ENCODE results near the gene SEPTIN1.

SEPTIN1 gene

GRCh38 chr16:30378236-30379157 lies 3.9 kb downstream of the SEPTIN1 start:
- DNase-seq (ENCODE audit: insufficient read length, low spot score) (peak; percentile 98), FAIRE-seq (peak; percentile 97)
- TF ChIP-seq POLR2AphosphoS5 (IDR thresholded peaks at IDR 0.05; ENCODE audit: low read depth, low read length) (no peak; the same call in 1 of the 2 replicates), SPI1 (IDR thresholded peaks at IDR 0.05; ENCODE audit: low read depth, low read length) (no peak), TAF1 (IDR thresholded peaks at IDR 0.05; ENCODE audit: low read depth, low read length) (0 out of 2 replicates have a peak, but pooled peaks have one; percentile 3), PAX5 (IDR thresholded peaks at IDR 0.05; ENCODE audit: insufficient read depth, low read length, severe bottlenecking) (no peak), POU2F2 (IDR thresholded peaks at IDR 0.05; ENCODE audit: low read depth, low read length) (no peak), POLR2A (IDR thresholded peaks at IDR 0.05; ENCODE audit: low read depth, low read length) (peak; percentile 18; the same call in 1 of the 2 replicates)

GRCh38 chr16:30377812-30378235 lies 4.5 kb downstream of the SEPTIN1 start:
- peak; percentile 65 for DNase-seq (ENCODE audit: insufficient read length, low spot score)
- TF ChIP-seq POLR2A (IDR thresholded peaks at IDR 0.05; ENCODE audit: low read depth, low read length): peak; percentile 55
- no peak; the same call in 1 of the 2 replicates for TF ChIP-seq TAF1 (IDR thresholded peaks at IDR 0.05; ENCODE audit: low read depth, low read length)
- TF ChIP-seq SPI1 (IDR thresholded peaks at IDR 0.05; ENCODE audit: low read depth, low read length): 0 out of 2 replicates have a peak, but pooled peaks have one; percentile 16
- no peak for TF ChIP-seq POLR2AphosphoS5 (IDR thresholded peaks at IDR 0.05; ENCODE audit: low read depth, low read length)
- TF ChIP-seq PAX5 (IDR thresholded peaks at IDR 0.05; ENCODE audit: insufficient read depth, low read length, severe bottlenecking): no peak
- no peak for TF ChIP-seq POU2F2 (IDR thresholded peaks at IDR 0.05; ENCODE audit: low read depth, low read length)
- no peak for FAIRE-seq

GRCh38 chr16:30377050-30377811 lies 5.1 kb downstream of the SEPTIN1 start:
- FAIRE-seq (no peak), DNase-seq (ENCODE audit: insufficient read length, low spot score) (no peak)
- no peak for TF ChIP-seq POU2F2 (IDR thresholded peaks at IDR 0.05; ENCODE audit: low read depth, low read length)
- no peak for TF ChIP-seq POLR2AphosphoS5 (IDR thresholded peaks at IDR 0.05; ENCODE audit: low read depth, low read length)
- TF ChIP-seq SPI1 (IDR thresholded peaks at IDR 0.05; ENCODE audit: low read depth, low read length): no peak

GRCh38 chr16:30376461-30376902 lies 5.9 kb downstream of the SEPTIN1 start:
- no peak for FAIRE-seq
- no peak for TF ChIP-seq POLR2A (IDR thresholded peaks at IDR 0.05; ENCODE audit: low read depth, low read length)
- TF ChIP-seq SPI1 (IDR thresholded peaks at IDR 0.05; ENCODE audit: low read depth, low read length): no peak
- TF ChIP-seq TAF1 (IDR thresholded peaks at IDR 0.05; ENCODE audit: low read depth, low read length): no peak
- no peak for TF ChIP-seq PAX5 (IDR thresholded peaks at IDR 0.05; ENCODE audit: insufficient read depth, low read length, severe bottlenecking)
- no peak for TF ChIP-seq POU2F2 (IDR thresholded peaks at IDR 0.05; ENCODE audit: low read depth, low read length)
- no peak for TF ChIP-seq POLR2AphosphoS5 (IDR thresholded peaks at IDR 0.05; ENCODE audit: low read depth, low read length)
- DNase-seq (ENCODE audit: insufficient read length, low spot score): no peak

- FAIRE-seq: no peak
- no peak for DNase-seq (ENCODE audit: insufficient read length, low spot score)
- no peak for TF ChIP-seq POU2F2 (IDR thresholded peaks at IDR 0.05; ENCODE audit: low read depth, low read length)
- no peak for TF ChIP-seq PAX5 (IDR thresholded peaks at IDR 0.05; ENCODE audit: insufficient read depth, low read length, severe bottlenecking)
Observed at GRCh38 chr16:30375864-30376263, 6.5 kb downstream of the SEPTIN1 start.

GRCh38 chr16:30374538-30374937 lies 7.8 kb downstream of the SEPTIN1 start, which contains the start of gene MYL11:
Gene MYL11, plus strand, starts transcription at chr16:30374802. Its CDS starts 56 bp downstream, at chr16:30374858.
- TF ChIP-seq POLR2AphosphoS5 (IDR thresholded peaks at IDR 0.05; ENCODE audit: low read depth, low read length): no peak
- TF ChIP-seq TAF1 (IDR thresholded peaks at IDR 0.05; ENCODE audit: low read depth, low read length): no peak
- no peak for TF ChIP-seq PAX5 (IDR thresholded peaks at IDR 0.05; ENCODE audit: insufficient read depth, low read length, severe bottlenecking)
- TF ChIP-seq POLR2A (IDR thresholded peaks at IDR 0.05; ENCODE audit: low read depth, low read length): no peak
- TF ChIP-seq POU2F2 (IDR thresholded peaks at IDR 0.05; ENCODE audit: low read depth, low read length): no peak
- no peak for TF ChIP-seq SPI1 (IDR thresholded peaks at IDR 0.05; ENCODE audit: low read depth, low read length)
- FAIRE-seq (no peak), DNase-seq (ENCODE audit: insufficient read length, low spot score) (no peak)

GRCh38 chr16:30372725-30373124 lies 9.6 kb downstream of the SEPTIN1 start:
- FAIRE-seq (no peak), DNase-seq (ENCODE audit: insufficient read length, low spot score) (no peak)
- TF ChIP-seq POLR2A (IDR thresholded peaks at IDR 0.05; ENCODE audit: low read depth, low read length) (no peak), POLR2AphosphoS5 (IDR thresholded peaks at IDR 0.05; ENCODE audit: low read depth, low read length) (no peak), SPI1 (IDR thresholded peaks at IDR 0.05; ENCODE audit: low read depth, low read length) (no peak), TAF1 (IDR thresholded peaks at IDR 0.05; ENCODE audit: low read depth, low read length) (no peak), PAX5 (IDR thresholded peaks at IDR 0.05; ENCODE audit: insufficient read depth, low read length, severe bottlenecking) (no peak), POU2F2 (IDR thresholded peaks at IDR 0.05; ENCODE audit: low read depth, low read length) (no peak)

- TF ChIP-seq TAF1 (IDR thresholded peaks at IDR 0.05; ENCODE audit: low read depth, low read length) (no peak), POLR2AphosphoS5 (IDR thresholded peaks at IDR 0.05; ENCODE audit: low read depth, low read length) (no peak), SPI1 (IDR thresholded peaks at IDR 0.05; ENCODE audit: low read depth, low read length) (no peak), PAX5 (IDR thresholded peaks at IDR 0.05; ENCODE audit: insufficient read depth, low read length, severe bottlenecking) (no peak), POLR2A (IDR thresholded peaks at IDR 0.05; ENCODE audit: low read depth, low read length) (no peak), POU2F2 (IDR thresholded peaks at IDR 0.05; ENCODE audit: low read depth, low read length) (no peak)
- FAIRE-seq: no peak
- no peak for DNase-seq (ENCODE audit: insufficient read length, low spot score)
Observed at GRCh38 chr16:30372038-30372712, 10.2 kb downstream of the SEPTIN1 start.

Data from GM12891 (cell line).